HepG2 (cell line): Measurements from ENCODE around the gene ZNF302. TPM values are rescaled to one million over a fixed set of nuclear protein-coding genes. Genes with fewer than 3 reads are reported as not detected.

Source experiments
- ATAC-seq: fragments of 200-7000 bp; cut with Tn5 transposase; 3 replicates; pipeline ENCODE4 v1.9.1; 2020; ENCODE audit warnings: mild to moderate bottlenecking, moderate library complexity
- BruUV-seq: library from RNA; stranded (reverse); fragments of 400-500 nt; replicated peaks from 2 replicates; lab custom pipeline; 2021; lab: Mats Ljungman, UMichigan
- CTCF ChIA-PET: fragments of 300-600 bp; formaldehyde crosslinking; extraction: SDS; loops from one replicate; lab custom pipeline; 2021; ENCODE audit warnings: low total read pairs, inconsistent platforms, low intra/inter-chr PET ratio; lab: Yijun Ruan, JAX
- POLR2A ChIA-PET: fragments of 350-600 bp; sonication (Branson Sonifier 250); formaldehyde crosslinking; loops from one replicate; lab custom pipeline; 2020; ENCODE audit warnings: antibody characterized with exemption, inconsistent platforms; lab: Yijun Ruan, JAX
- DNase-seq: peaks from one replicate; pipeline ENCODE4 v3.0.0-alpha.2; 2015; ENCODE audit warnings: low spot score
- FAIRE-seq: peaks from 3 replicates; lab custom pipeline; 2011; peaks lifted over from hg19 to GRCh38; lab: Jason Lieb, UNC
- H2AFZ ChIP-seq: one replicate; pipeline ENCODE4 v1.6.1; 2011; ENCODE audit warnings: low read length, inconsistent platforms
- H3K27ac ChIP-seq: fragments of 300-600 bp; 3 replicates; pipeline ENCODE4 v1.8.0; 2011; ENCODE audit warnings: mixed run types, mild to moderate bottlenecking, mixed read lengths, low read length, inconsistent platforms; ENCODE audit not compliant: insufficient read depth; ENCODE audit errors: extremely low read length
- H3K27me3 ChIP-seq, 2 experiments: fragments of 200-600 bp in 1 of 2; 2 replicates in 1 of 2; 3 replicates in 1 of 2; pipeline versions ENCODE4 v1.6.0 to v1.8.0; 2011; ENCODE audit warnings: low read length in 2 of 2, mild to moderate bottlenecking in 2 of 2, moderate library complexity in 2 of 2, inconsistent platforms in 1 of 2; ENCODE audit not compliant: insufficient read depth in 2 of 2, control insufficient read depth in 1 of 2
- H3K36me3 ChIP-seq, 2 experiments: fragments of 200-600 bp in 1 of 2; replicated peaks in 1 of 2; 2 replicates in 1 of 2; 3 replicates in 1 of 2; pipeline versions ENCODE4 v1.5.1 to v1.8.0; 2011; ENCODE audit warnings: low read length in 2 of 2, inconsistent platforms in 1 of 2; ENCODE audit not compliant: insufficient read depth in 2 of 2, control insufficient read depth in 1 of 2
- H3K4me1 ChIP-seq: 2 replicates; pipeline ENCODE4 v1.5.1; 2012; ENCODE audit warnings: low read length, inconsistent platforms; ENCODE audit not compliant: insufficient read depth
- H3K4me2 ChIP-seq: 2 replicates; pipeline ENCODE4 v1.6.0; 2011; ENCODE audit warnings: low read depth, low read length, inconsistent platforms
- H3K4me3 ChIP-seq, 3 experiments: fragments of 200-600 bp in 1 of 3; sonication (generic), shearing (Covaris generic) in 1 of 3; replicated peaks in 1 of 3; 2 replicates each; pipeline ENCODE4 v1.5.1; 2011 to 2016; ENCODE audit warnings: low read length in 3 of 3, inconsistent platforms in 2 of 3, low read depth in 2 of 3, mild to moderate bottlenecking in 2 of 3, control low read depth in 1 of 3, mixed read lengths in 1 of 3; ENCODE audit not compliant: insufficient read depth in 1 of 3
- H3K79me2 ChIP-seq: one replicate; pipeline ENCODE4 v1.6.1; 2011; ENCODE audit warnings: low read length, inconsistent platforms; ENCODE audit not compliant: insufficient read depth
- H3K9ac ChIP-seq: 2 replicates; pipeline ENCODE4 v1.6.0; 2011; ENCODE audit warnings: mild to moderate bottlenecking, low read depth, low read length, inconsistent platforms; ENCODE audit not compliant: insufficient read depth
- H3K9me3 ChIP-seq: 2 replicates; pipeline ENCODE4 v1.5.1; 2012; ENCODE audit warnings: mild to moderate bottlenecking, low read length
- H4K20me1 ChIP-seq: 2 replicates; pipeline ENCODE4 v1.6.0; 2011; ENCODE audit warnings: inconsistent platforms, mild to moderate bottlenecking, low read length, moderate library complexity; ENCODE audit not compliant: insufficient read depth
- HIVEP1 ChIP-seq: sonication (generic); formaldehyde crosslinking; IDR thresholded peaks from 2 replicates; pipeline ENCODE4 v1.4.0; 2020; ENCODE audit warnings: mild to moderate bottlenecking, missing genetic modification reagents
- IRF1 ChIP-seq: sonication (generic); formaldehyde crosslinking; IDR thresholded peaks from 2 replicates; pipeline ENCODE4 v1.4.0; 2020; ENCODE audit warnings: low read depth, mild to moderate bottlenecking, missing genetic modification reagents
- KMT2B ChIP-seq: IDR thresholded peaks from 2 replicates; pipeline ENCODE4 v1.6.1; 2016; ENCODE audit warnings: missing genetic modification reagents, missing compliant biosample characterization
- MAX ChIP-seq: IDR thresholded peaks from 2 replicates; pipeline ENCODE4 v1.6.1; 2012; ENCODE audit warnings: inconsistent platforms
- NFYC ChIP-seq: IDR thresholded peaks from 2 replicates; pipeline ENCODE4 v1.6.1; 2016; ENCODE audit warnings: missing genetic modification reagents, missing compliant biosample characterization
- RORA ChIP-seq: sonication (generic); formaldehyde crosslinking; IDR thresholded peaks from 2 replicates; pipeline ENCODE4 v1.5.0; 2020; ENCODE audit warnings: mild to moderate bottlenecking, missing genetic modification reagents, moderate library complexity
- TCF12 ChIP-seq, 2 experiments: fragments of 450-650 bp in 1 of 2; sonication (generic) in 1 of 2; formaldehyde crosslinking in 1 of 2; IDR thresholded peaks; 2 replicates each; pipeline versions ENCODE4 v1.6.1 to v1.8.0; 2017 to 2022; ENCODE audit warnings: antibody characterized with exemption in 1 of 2, mild to moderate bottlenecking in 1 of 2, missing genetic modification reagents in 1 of 2, moderate library complexity in 1 of 2
- YEATS2 ChIP-seq: sonication (generic); formaldehyde crosslinking; IDR thresholded peaks from 2 replicates; pipeline ENCODE4 v1.4.0; 2020; ENCODE audit warnings: missing genetic modification reagents, borderline replicate concordance
- ZNF768 ChIP-seq: sonication (generic); formaldehyde crosslinking; IDR thresholded peaks from 2 replicates; pipeline ENCODE4 v1.4.0; 2020; ENCODE audit warnings: missing genetic modification reagents
- ZSCAN9 ChIP-seq: IDR thresholded peaks from 2 replicates; pipeline ENCODE4 v1.6.1; 2016; ENCODE audit warnings: borderline replicate concordance
- WGBS: methylation state at CpG from one replicate; pipeline ENCODE4 v1.1.6; 2017; ENCODE audit warnings: low lambda C conversion rate; 5-methylcytosine and 5-hydroxymethylcytosine counted together
- in situ Hi-C: cut with HindIII; loops from 2 replicates; pipeline ENCODE4 v1.10.0; 2017; ENCODE audit warnings: low pct_unique_long_range_greater_than_20kb; ENCODE audit not compliant: extremely low pct_ligation_motif_present
- intact Hi-C: fragments of 100-400 bp; cut with micrococcal nuclease; formaldehyde crosslinking; loops from one replicate; pipeline ENCODE4 v1.10.0; 2022; ENCODE audit not compliant: unreplicated experiment
- polyA plus RNA-seq, 8 experiments: library from polyadenylated mRNA; depleted of rRNA in 3 of 8; stranded (reverse) in 7 of 8; unstranded in 1 of 8; fragments of >200 nt; fragmentation: Illumina TruSeq in 4 of 8; extraction: Trizol in 4 of 8; gene quantifications; 2 replicates each; pipeline versions ENCODE4 v1.2.1 to v1.2.3, GENCODE V29; 2011 to 2016; ENCODE audit warnings: low read depth in 4 of 8, missing spikeins in 1 of 8, mixed read lengths in 1 of 8; ENCODE audit not compliant: insufficient read depth in 1 of 8
- total RNA-seq, 5 experiments: library from RNA; depleted of rRNA; stranded (reverse); fragments of >200 nt; fragmentation: Illumina TruSeq; extraction: Trizol; gene quantifications; 2 replicates each; pipeline ENCODE4 v1.2.3, GENCODE V29; 2016; ENCODE audit warnings: low read depth in 1 of 5

Gene ZNF302
- total and polyA plus RNA-seq, 2 of the 13 experiments (the other 11 are each of a cell fraction or from before 2014, with no cell fraction given): not detected

- TF ChIP-seq ZSCAN9 (CRISPR knock-in tag) (peak; percentile 49; the same call in 1 of the 2 replicates), MAX (0 out of 2 replicates have a peak, but pooled peaks have one; percentile 33)
Observed at GRCh38 chr19:34712395-34713261, 35.1 kb downstream of the ZNF302 start (continued).

- peaks cover 5% of the 10 kb centered on the region; the same call in 1 of the 2 replicates for H3K9me3 ChIP-seq
- H3K4me2 ChIP-seq: no peak overlapping the region
- H3K79me2 ChIP-seq: no peaks in the 10 kb centered on the region
- CTCF ChIA-PET: interaction anchor here (1.9 to 3.4 kb wide), 4 partner anchors 73 to 243 kb away, joined by 7 to 45 read pairs (median 26); no protein-coding TSS in a partner anchor
- in situ Hi-C loops: loop anchor here (5.0 to 10.0 kb wide), 2 partner anchors 76 to 208 kb away; no protein-coding TSS in a partner anchor
- H3K9ac ChIP-seq: no peak overlapping the region
- H3K27me3 ChIP-seq: peaks cover 0 to 5% of the 10 kb centered on the region in 2 experiments; a peak in 1 of 5 replicates
- no peaks in the 10 kb centered on the region for H3K36me3 ChIP-seq
- WGBS: 44% methylated on average over 2 of the region's 2 CpGs
- FAIRE-seq: no peak
- intact Hi-C loops: no loop called here
- POLR2A ChIA-PET: no interaction called here
- no peak overlapping the region for H2AFZ ChIP-seq
- no peak for ATAC-seq
- BruUV-seq: no TSS peak
- no peaks in the 10 kb centered on the region for H3K4me1 ChIP-seq
- H3K4me3 ChIP-seq: no peak overlapping the region
- no peak overlapping the region for H3K27ac ChIP-seq
- H4K20me1 ChIP-seq: no peaks in the 10 kb centered on the region
- TF ChIP-seq TCF12 (IDR thresholded peaks at IDR 0.05): no peak
- TF ChIP-seq TCF12 (CRISPR knock-in tag; IDR thresholded peaks at IDR 0.05): no peak
- TF ChIP-seq YEATS2 (CRISPR knock-in tag): no peak
- TF ChIP-seq ZNF768 (CRISPR knock-in tag): no peak
- no peak for TF ChIP-seq NFYC (CRISPR knock-in tag)
- no peak for TF ChIP-seq HIVEP1 (CRISPR knock-in tag)
- no peak for TF ChIP-seq IRF1 (CRISPR knock-in tag)
- TF ChIP-seq RORA (CRISPR knock-in tag): no peak
- no peak for TF ChIP-seq KMT2B (CRISPR knock-in tag)
- no peak for DNase-seq
Observed at GRCh38 chr19:34713262-34713637, 35.8 kb downstream of the ZNF302 start.
